NCI-H187 treated with DMSO at 0.1 percent for 48 hours (cell line): ENCODE results near the gene SH2D1B.
A peak's percentile ranks its signal among the peaks of the same experiment; 100 is the strongest.

ENCODE experiments used
- DNase-seq: peaks from one replicate; lab custom pipeline; 2025; lab: John Stamatoyannopoulos, UW

The SH2D1B gene

DNA sequence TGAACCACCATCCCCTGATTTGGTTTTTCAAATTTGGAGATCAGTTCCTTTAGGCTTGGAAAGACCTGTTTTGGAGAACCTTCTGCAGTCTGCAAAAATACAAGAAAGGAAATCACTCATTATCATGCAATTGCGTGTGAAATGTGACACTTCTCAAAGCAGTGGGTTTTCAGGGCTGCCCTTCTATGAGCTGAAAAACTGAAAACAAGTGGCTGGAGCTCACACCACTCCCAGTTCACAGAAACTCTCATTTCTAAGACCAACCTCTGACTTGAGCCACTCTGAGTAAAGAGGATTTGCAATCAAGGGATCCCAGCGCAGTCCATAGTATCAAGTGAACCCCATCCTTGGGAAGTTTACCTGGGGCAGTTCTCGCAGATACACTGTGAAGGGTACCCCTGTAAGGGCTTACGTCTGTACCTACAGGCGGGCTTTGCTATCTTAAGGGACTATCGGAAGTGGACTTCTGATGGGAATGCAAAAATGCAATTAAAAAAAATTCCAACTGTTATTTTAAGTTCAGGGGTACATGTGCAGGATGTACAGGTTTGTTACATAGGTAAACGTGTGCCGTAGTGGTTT, 12.8 kb downstream of the SH2D1B start:
- no peak for DNase-seq

DNA sequence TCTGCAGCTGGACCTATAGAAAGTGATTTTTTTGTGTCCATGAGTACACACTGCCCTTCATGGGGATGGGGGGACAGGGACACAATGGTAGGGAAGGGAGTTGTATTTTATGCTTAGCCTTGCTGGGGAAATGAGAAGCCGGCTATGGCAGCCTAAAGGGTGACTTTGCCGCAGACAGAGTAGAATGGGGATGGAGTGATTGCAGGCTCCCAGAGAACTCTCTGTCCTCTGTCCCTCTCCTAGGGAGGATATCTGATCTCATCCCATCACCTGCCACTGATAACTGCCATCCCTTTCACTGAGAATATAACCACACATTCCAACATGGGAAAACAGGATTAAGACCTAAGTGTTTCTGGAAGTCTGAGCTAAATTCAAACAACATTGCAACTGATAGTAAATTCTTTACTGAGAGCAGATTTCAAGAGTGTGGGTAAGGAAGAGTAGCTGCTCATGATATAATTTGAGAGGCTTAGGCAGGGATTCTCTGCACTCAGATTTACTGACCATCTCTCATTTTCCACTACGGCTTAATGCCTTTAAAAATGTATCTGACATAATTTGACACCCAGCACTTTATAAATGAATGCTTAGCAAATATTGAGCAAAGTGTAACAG, 13.9 kb downstream of the SH2D1B start:
- DNase-seq = peak; percentile 58

DNA sequence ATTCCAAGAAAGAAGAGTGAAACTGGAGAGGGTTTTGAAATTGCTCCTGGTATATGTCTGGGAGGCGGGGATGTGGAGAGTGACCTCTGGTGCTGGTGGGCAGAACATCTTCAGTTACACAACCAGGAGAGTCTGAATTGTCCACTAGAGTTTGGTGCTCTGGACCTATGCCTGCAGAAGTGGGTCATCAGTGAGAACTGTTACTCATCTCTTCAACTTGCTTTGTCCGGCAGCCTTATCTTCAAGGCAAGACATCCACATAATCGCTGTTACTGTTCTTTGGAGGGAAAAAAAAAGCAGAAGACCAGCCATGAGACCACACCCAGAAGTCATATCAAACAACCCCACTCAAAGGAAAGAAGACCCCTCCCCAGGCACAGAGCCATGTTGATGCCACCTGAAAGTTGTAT, 14.9 kb downstream of the SH2D1B start:
- no peak for DNase-seq

DNA sequence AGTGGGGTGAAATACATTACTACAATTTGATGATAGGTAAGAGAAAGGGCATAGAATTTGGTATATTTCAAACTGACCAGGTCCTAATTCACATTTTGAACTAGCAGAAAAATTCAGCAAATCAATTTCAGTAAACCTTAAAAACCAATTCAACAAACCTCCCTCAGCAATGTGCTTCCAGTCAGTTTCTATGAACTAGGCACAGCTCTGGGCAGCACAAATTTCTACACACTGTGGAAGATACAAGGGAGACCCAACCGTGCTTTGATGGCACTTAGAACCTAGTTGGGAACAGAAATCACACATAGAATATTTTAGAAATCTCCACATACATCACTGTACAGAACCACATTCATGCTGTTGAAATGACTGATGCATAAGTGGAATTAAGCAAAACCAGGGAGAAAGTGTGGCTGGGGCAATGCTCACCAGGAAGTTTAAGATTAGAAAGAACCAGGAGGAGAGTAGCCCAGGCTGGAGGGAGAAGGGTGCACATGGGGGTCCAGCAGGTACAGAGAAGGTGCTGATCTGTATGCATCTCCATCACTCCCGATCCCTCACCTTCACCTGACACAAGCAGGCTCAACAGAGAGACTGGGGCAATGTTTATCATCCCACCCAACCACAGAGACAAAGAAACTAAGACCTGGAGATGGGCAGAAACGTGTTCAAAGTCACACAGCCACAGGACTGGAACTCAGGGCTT, 15.6 kb downstream of the SH2D1B start:
- DNase-seq = no peak

GRCh38 chr1:162391790-162392563, 20.0 kb downstream of the SH2D1B start:
- peak; percentile 48 for DNase-seq

- DNase-seq = no peak
Measured at GRCh38 chr1:162390396-162391185, 21.3 kb downstream of the SH2D1B start.

GRCh38 chr1:162389971-162390370, 22.0 kb downstream of the SH2D1B start:
- no peak for DNase-seq

DNA sequence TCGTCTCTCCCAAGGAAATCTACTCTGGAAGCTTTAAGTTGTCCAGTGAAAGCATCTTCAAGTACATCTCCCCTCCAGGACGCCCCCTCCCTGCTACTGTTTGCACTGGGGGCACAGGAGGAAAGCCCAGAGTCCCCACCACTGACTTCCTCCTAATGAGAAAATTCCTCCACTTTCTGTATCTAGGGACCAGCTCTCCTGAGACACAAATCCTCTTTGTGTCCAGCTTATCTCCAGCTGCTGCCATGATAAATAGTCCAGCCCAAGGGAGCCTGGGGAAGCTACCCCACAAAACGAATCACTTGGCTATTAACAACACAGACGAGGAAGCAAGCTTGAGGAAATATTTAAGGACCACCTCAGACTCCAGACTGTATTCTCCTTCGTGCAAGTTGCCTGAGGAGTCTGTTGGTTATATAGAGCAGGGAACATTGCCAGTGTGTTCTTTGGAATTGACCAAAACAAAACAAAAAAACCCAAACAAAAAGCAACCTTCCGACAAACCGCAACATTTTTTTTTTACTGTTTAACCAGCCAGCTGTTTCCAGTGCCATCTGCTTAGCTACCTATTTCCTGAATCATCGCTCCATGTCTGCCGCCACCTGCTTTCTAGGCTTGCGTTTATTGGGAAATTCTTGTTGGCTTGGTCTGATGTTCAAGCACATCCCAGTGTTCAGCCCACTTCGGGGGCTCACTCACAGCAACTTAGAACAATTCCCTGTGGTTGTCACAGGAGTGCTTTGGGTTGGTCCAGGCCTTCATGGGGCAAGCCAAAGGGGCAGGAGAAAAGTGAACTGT, 22.7 kb downstream of the SH2D1B start:
- no peak for DNase-seq

DNA sequence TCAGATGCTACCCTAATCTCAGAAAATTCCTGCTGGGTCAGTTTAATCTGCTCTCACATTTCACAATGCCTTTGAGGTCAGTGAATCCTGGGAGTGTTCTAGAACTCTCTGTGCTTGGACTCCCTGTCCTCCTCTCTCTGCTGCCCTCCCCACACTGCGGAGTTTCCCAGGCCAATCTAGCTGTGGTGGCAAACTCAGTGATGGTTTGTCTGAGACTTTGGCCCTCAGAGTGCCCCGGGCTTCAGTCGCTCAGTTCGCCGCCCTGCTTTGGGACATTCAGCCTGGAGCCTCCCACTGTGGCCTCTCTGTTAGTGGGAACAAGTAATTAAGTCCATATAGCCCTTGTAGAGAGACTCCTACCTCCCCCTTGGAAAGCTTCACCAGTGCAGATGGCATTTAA, 23.3 kb downstream of the SH2D1B start:
- no peak for DNase-seq

DNA sequence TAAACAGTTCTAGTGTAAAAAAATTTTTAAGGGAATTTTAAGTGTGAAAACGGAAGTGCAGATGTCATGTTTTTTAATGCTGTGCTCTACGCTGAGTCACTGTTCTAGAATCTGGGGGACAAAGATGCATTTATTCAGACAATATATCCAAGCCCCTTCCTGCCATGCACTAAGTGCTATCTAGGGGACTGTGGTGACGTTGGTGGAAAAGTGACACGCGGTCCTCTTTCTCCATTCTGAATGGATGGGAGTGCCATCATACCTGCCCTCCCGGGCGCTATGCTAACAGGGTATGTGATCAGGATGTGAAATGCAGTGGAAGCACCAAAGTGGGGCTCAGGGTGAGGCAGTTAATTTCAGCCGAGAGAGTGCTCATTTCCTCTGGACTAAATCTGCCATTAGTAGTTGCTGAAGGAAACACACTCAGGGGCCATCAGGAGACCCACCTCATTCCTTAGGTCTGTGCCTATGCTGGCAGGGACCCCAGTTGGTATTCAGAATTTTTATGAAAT, 23.8 kb downstream of the SH2D1B start:
- DNase-seq = no peak

DNA sequence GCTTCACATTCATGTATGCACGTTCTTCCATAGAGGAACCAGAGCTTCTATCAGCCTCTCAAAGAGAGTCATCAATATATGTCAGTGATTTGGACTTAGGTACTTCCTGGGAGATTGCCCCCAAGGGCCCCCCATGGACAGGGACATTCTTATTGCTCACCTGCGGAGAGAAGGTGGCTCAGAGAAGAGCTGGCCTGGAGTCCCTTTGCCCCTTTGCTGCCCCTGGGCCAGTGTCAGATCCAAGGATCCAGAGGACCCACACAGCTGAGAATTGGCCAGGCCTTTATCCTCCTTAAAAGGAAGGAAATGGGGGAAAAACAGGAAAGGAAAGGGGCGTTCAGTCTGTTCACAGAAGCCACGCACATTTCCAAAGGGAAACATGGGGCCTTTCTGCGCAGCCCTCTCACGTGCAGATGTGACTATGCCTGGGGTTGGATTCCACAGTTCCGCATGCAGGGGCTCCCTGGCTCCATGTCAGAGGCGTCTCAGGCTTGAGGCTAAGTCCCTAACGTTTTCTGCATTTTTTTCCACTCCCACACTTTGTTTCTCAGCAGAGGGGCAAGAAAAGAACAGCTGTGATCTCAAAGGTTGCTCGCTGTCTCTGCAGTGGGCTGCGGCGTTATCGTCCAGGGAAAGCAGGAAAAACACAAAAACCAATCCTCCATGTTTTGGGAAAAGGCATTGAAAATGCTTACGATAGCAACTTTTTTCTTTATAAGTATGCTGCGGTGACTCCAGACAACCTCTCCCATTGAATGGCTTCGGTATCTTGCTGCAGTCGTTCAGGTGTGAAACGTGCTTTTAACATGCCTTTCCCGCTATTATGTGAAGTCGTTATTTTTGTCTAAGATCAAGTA, 24.5 kb downstream of the SH2D1B start:
- no peak for DNase-seq

- no peak for DNase-seq
Measured at GRCh38 chr1:162386292-162387225, 25.4 kb downstream of the SH2D1B start.

DNA sequence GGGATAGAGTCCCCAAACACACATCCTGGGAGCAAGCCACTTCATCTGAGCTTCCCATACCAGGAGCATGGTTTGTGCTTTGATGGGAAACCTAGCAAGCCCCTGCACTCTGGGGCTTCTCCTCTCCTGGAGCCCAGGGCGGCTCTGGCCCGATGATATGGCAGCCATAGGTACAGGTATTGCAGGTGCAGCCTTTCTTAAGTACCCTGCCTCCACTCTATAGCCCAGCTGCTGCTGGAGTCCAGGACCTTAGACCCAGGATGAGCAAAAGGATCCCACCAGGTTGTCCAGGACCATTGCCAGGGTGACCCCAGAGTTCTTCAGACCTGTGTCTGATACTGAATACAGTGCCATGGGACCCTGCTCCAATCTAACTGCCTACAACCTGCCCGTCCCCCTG, 26.2 kb downstream of the SH2D1B start:
- no peak for DNase-seq

GRCh38 chr1:162385280-162385623, 26.7 kb downstream of the SH2D1B start:
- no peak for DNase-seq

DNA sequence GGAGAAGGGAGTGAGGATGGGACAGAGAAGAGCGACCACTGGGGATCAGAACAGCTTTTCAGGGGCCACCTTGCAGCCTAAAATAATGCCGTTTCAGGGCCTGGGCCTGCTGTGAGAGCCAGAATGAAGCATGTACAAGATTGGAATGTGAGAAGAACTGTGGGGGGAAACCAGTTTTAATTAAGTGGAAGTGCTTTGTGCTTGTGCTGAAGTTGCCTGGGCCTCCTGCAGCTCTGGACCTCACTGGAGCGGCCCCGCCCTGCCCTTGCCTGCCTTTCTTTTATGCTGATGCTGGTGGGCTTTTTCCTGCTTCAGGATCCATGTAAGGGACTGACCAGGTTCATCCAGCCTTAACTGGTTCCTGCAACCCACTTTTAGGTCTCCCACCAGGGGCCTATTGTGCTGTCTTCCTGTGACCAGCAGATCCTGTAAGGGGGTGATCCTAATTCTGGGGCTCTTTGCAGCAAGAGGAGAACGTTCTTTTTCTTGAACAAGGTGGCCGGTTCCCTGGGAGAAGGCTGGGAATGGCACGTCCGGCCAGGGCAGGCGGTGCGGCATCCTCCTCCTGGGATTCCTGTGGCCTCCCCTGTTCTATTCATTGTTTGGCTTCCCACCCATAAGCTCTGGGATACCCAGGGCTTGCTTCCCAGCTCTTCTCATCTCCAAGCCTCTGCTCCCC, 27.2 kb downstream of the SH2D1B start:
- DNase-seq = no peak

- DNase-seq = no peak
Measured at GRCh38 chr1:162384116-162384515, 27.8 kb downstream of the SH2D1B start.

- DNase-seq = no peak
Measured at GRCh38 chr1:162383516-162383915, 28.4 kb downstream of the SH2D1B start.

GRCh38 chr1:162383091-162383490, 28.8 kb downstream of the SH2D1B start:
- no peak for DNase-seq
